ENCODE results near the gene ECHDC1.

Gene ECHDC1

GRCh38 chr6:127303917-127304316, 39.5 kb downstream of the ECHDC1 start:
- H3K4me1 Mint-ChIP-seq, result peaks cover 63% of the 10 kb centered on the region
- H3K36me3 Mint-ChIP-seq, result peaks cover 27% of the 10 kb centered on the region
- H3K4me3 Mint-ChIP-seq, result no peak overlapping the region
- H3K27ac Mint-ChIP-seq, result no peak overlapping the region
- H3K9me3 Mint-ChIP-seq, result no peaks in the 10 kb centered on the region
- H3K27me3 Mint-ChIP-seq, result no peaks in the 10 kb centered on the region

GRCh38 chr6:127302728-127303660, 40.4 kb downstream of the ECHDC1 start:
- Mint-ChIP-seq H3K4me1 (peaks cover 54% of the 10 kb centered on the region), H3K27me3 (no peaks in the 10 kb centered on the region), H3K27ac (peak overlapping the region; percentile 46), H3K36me3 (peaks cover 19% of the 10 kb centered on the region), H3K9me3 (no peaks in the 10 kb centered on the region), H3K4me3 (no peak overlapping the region)

GRCh38 chr6:127301199-127301700, 42.2 kb downstream of the ECHDC1 start:
- H3K36me3 Mint-ChIP-seq, result peaks cover 9% of the 10 kb centered on the region
- peaks cover 44% of the 10 kb centered on the region for H3K4me1 Mint-ChIP-seq
- H3K27ac Mint-ChIP-seq, result no peak overlapping the region
- no peaks in the 10 kb centered on the region for H3K9me3 Mint-ChIP-seq
- no peaks in the 10 kb centered on the region for H3K27me3 Mint-ChIP-seq
- no peak overlapping the region for H3K4me3 Mint-ChIP-seq

GRCh38 chr6:127300411-127300810, 43.0 kb downstream of the ECHDC1 start:
- Mint-ChIP-seq H3K27ac (no peak overlapping the region), H3K4me1 (peaks cover 36% of the 10 kb centered on the region), H3K27me3 (no peaks in the 10 kb centered on the region), H3K4me3 (no peak overlapping the region), H3K36me3 (peaks cover 1% of the 10 kb centered on the region), H3K9me3 (no peaks in the 10 kb centered on the region)

- H3K9me3 Mint-ChIP-seq, result no peaks in the 10 kb centered on the region
- H3K27ac Mint-ChIP-seq, result no peak overlapping the region
- H3K36me3 Mint-ChIP-seq, result peaks cover under 1% of the 10 kb centered on the region
- H3K27me3 Mint-ChIP-seq, result no peaks in the 10 kb centered on the region
- peaks cover 29% of the 10 kb centered on the region for H3K4me1 Mint-ChIP-seq
- H3K4me3 Mint-ChIP-seq, result no peak overlapping the region
These were observed 43.7 kb downstream of the ECHDC1 start for GRCh38 chr6:127299522-127300240.

- Mint-ChIP-seq H3K36me3 (peaks cover 4% of the 10 kb centered on the region), H3K9me3 (no peaks in the 10 kb centered on the region), H3K4me1 (peaks cover 29% of the 10 kb centered on the region), H3K27ac (no peak overlapping the region), H3K27me3 (no peaks in the 10 kb centered on the region), H3K4me3 (no peak overlapping the region)
These were observed 44.9 kb downstream of the ECHDC1 start for GRCh38 chr6:127298475-127298874.

- H3K4me1 Mint-ChIP-seq, result peaks cover 32% of the 10 kb centered on the region
- H3K36me3 Mint-ChIP-seq, result peaks cover 4% of the 10 kb centered on the region
- H3K4me3 Mint-ChIP-seq, result no peak overlapping the region
- H3K9me3 Mint-ChIP-seq, result no peaks in the 10 kb centered on the region
- no peaks in the 10 kb centered on the region for H3K27me3 Mint-ChIP-seq
- no peak overlapping the region for H3K27ac Mint-ChIP-seq
These were observed 45.8 kb downstream of the ECHDC1 start for GRCh38 chr6:127297502-127298070.

- H3K27me3 Mint-ChIP-seq, result no peaks in the 10 kb centered on the region
- peaks cover 23% of the 10 kb centered on the region for H3K36me3 Mint-ChIP-seq
- H3K4me3 Mint-ChIP-seq, result peak overlapping the region; percentile 16
- H3K9me3 Mint-ChIP-seq, result no peaks in the 10 kb centered on the region
- peaks cover 58% of the 10 kb centered on the region for H3K4me1 Mint-ChIP-seq
- peak overlapping the region; percentile 84 for H3K27ac Mint-ChIP-seq
These were observed 51.9 kb downstream of the ECHDC1 start for GRCh38 chr6:127291495-127291894.

- H3K27me3 Mint-ChIP-seq, result no peaks in the 10 kb centered on the region
- H3K4me3 Mint-ChIP-seq, result no peak overlapping the region
- peaks cover 59% of the 10 kb centered on the region for H3K4me1 Mint-ChIP-seq
- peak overlapping the region; percentile 80 for H3K27ac Mint-ChIP-seq
- peaks cover 24% of the 10 kb centered on the region for H3K36me3 Mint-ChIP-seq
- no peaks in the 10 kb centered on the region for H3K9me3 Mint-ChIP-seq
These were observed 52.8 kb downstream of the ECHDC1 start for GRCh38 chr6:127290391-127291265.

GRCh38 chr6:127289934-127290333, 53.5 kb downstream of the ECHDC1 start:
- Mint-ChIP-seq H3K9me3 (no peaks in the 10 kb centered on the region), H3K36me3 (peaks cover 27% of the 10 kb centered on the region), H3K4me3 (no peak overlapping the region), H3K4me1 (peaks cover 61% of the 10 kb centered on the region), H3K27me3 (no peaks in the 10 kb centered on the region), H3K27ac (peak overlapping the region; percentile 80)

GRCh38 chr6:127288705-127289104, 54.7 kb downstream of the ECHDC1 start:
- Mint-ChIP-seq H3K27ac (no peak overlapping the region), H3K4me1 (peaks cover 54% of the 10 kb centered on the region), H3K27me3 (no peaks in the 10 kb centered on the region), H3K9me3 (no peaks in the 10 kb centered on the region), H3K4me3 (no peak overlapping the region), H3K36me3 (peaks cover 30% of the 10 kb centered on the region)

- Mint-ChIP-seq H3K4me3 (no peak overlapping the region), H3K27me3 (no peaks in the 10 kb centered on the region), H3K4me1 (peaks cover 22% of the 10 kb centered on the region), H3K27ac (no peak overlapping the region), H3K9me3 (no peaks in the 10 kb centered on the region), H3K36me3 (peaks cover 28% of the 10 kb centered on the region)
These were observed 61.2 kb downstream of the ECHDC1 start for GRCh38 chr6:127282184-127282583.

- no peaks in the 10 kb centered on the region for H3K27me3 Mint-ChIP-seq
- H3K4me3 Mint-ChIP-seq, result no peak overlapping the region
- peaks cover 17% of the 10 kb centered on the region for H3K4me1 Mint-ChIP-seq
- no peaks in the 10 kb centered on the region for H3K9me3 Mint-ChIP-seq
- H3K27ac Mint-ChIP-seq, result no peak overlapping the region
- H3K36me3 Mint-ChIP-seq, result peaks cover 19% of the 10 kb centered on the region
These were observed 63.6 kb downstream of the ECHDC1 start for GRCh38 chr6:127279815-127280214.

GRCh38 chr6:127277878-127278843, 65.2 kb downstream of the ECHDC1 start:
- Mint-ChIP-seq H3K36me3 (peaks cover 11% of the 10 kb centered on the region), H3K27me3 (no peaks in the 10 kb centered on the region), H3K4me3 (no peak overlapping the region), H3K9me3 (no peaks in the 10 kb centered on the region), H3K27ac (no peak overlapping the region), H3K4me1 (peaks cover 28% of the 10 kb centered on the region)
